ENCODE measurements around the gene SLFN11. TPM values are rescaled to one million over a fixed set of nuclear protein-coding genes. Genes with fewer than 3 reads are reported as not detected.
"Not testable (repeated sequence)": the region's sequence is repeated elsewhere in the genome, so short reads cannot be mapped to it uniquely, and the experiment has no call there.

Gene SLFN11
- total RNA-seq, 1 experiment from 2014 or later, result 22.8 TPM

DNA sequence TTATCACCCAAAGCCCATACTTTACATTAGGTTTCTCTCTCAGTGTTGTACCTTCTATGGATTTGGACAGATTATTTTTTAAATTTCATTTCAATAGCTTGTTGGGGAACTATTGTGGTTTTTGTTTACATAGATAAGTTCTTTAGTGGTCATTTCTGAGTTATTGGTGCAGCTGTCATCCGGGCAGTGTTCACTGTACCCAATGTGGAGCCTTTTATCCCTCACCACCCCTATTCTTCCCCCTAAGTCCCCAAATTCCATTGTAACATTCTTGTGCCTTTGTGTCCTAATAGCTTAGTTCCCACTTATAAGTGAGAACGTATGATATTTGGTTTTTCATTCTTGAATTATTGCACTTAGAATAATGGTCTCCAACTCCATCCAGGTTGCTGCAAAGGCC lies 57.5 kb downstream of the SLFN11 start:
- Histone ChIP-seq H3K27me3 (peaks cover 2% of the 10 kb centered on the region; the same call in 1 of the 2 replicates), H3K9me3 (no peaks in the 10 kb centered on the region; the same call in 1 of the 2 replicates), H3K36me3 (no peaks in the 10 kb centered on the region), H3K4me3 (no peak overlapping the region)
- DNase-seq, result no peak

DNA sequence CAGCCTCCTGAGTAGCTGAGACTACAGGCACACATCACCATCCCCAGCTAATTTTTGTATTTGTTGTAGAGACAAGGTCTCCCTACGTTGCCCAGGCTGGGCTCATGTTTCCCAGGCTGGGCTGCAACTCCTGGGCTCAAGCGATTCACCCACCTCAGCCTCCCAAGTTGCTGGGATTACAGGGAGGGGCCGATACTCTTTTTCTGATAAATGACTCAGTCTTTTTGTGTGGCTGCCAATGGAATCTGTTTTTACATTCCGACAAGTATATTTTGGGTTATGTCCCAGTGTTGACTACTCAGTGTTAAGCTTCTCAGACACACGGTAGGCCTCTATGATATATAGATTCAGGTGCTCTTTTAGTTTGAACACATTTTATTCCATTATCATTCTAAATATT lies 58.1 kb downstream of the SLFN11 start:
- peaks cover 2% of the 10 kb centered on the region; the same call in 1 of the 2 replicates for H3K27me3 ChIP-seq
- H3K36me3 ChIP-seq, result no peaks in the 10 kb centered on the region
- DNase-seq, result peak; percentile 81
- H3K4me3 ChIP-seq, result no peak overlapping the region
- H3K9me3 ChIP-seq, result no peaks in the 10 kb centered on the region; the same call in 1 of the 2 replicates

DNA sequence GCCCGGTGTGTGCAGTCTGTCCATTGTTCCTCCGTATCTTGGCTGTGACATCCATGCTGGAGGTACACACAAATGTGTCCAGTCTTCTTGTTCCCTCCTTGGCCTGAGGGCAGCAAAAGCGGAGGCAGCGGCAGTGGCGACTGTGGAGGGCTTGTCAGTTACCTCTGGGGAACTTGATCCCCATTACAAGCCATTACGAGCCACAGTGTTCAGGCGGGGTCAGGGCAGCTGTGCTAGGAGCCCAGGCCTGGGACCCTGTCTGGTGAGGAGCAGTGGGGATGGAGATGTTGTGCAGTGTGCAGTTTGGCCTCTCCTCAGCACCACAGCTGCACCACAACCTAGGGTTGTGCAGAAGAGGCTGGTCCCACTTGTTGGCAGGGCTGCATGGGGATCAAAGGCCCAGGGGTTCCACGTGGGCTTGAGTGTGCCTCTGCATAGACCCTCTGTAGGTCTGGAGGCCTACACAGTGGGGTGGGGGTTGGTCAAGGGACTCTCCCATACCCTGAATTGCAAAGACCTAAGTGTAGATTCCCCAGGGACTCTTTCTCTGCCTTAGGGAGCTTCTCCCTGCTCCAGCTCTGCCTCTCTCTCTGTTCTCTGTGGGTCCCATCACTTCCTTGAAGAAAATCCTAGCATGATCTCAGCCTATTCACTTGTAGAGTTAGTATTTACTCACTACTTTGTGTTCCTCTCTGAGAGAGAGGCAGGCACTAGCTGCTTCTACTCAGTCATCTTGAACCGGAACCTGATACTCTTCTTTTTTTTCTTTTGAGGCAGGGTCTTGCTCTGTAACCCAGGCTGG lies 58.8 kb downstream of the SLFN11 start:
- no peak for DNase-seq
- no peaks in the 10 kb centered on the region for H3K36me3 ChIP-seq
- H3K4me3 ChIP-seq, result no peak overlapping the region
- H3K9me3 ChIP-seq, result no peaks in the 10 kb centered on the region; the same call in 1 of the 2 replicates
- peaks cover 2% of the 10 kb centered on the region; the same call in 1 of the 2 replicates for H3K27me3 ChIP-seq

DNA sequence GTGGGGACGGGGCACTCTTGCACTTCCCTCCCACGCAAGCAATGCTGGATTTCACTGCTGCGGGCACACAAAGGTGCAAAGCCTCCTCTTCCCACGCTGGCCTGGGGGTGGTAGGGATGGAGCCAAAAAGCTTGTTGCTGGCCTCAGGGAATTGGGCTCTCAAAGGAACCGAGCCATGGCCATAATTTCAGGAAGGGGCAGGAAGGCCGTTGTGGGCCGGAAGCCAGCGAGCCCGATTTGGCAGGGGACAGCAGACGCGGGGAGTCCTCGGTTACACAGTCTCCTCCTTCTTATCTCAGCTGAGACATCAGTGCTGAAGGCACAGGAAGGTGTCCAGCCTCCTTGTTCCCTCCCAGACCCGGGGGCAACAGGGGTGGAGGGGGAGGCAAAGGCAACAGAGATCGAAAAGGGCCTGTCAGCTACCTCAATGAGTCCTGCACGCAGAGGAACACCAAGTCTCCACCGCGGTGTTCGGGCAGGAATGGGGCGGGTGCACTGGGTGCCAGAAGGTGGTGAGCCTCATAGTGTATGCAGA lies 59.5 kb downstream of the SLFN11 start:
- Histone ChIP-seq H3K9me3 (no peaks in the 10 kb centered on the region), H3K27me3 (peaks cover 2% of the 10 kb centered on the region; the same call in 1 of the 2 replicates), H3K4me3 (no peak overlapping the region), H3K36me3 (no peaks in the 10 kb centered on the region)
- no peak for DNase-seq

DNA sequence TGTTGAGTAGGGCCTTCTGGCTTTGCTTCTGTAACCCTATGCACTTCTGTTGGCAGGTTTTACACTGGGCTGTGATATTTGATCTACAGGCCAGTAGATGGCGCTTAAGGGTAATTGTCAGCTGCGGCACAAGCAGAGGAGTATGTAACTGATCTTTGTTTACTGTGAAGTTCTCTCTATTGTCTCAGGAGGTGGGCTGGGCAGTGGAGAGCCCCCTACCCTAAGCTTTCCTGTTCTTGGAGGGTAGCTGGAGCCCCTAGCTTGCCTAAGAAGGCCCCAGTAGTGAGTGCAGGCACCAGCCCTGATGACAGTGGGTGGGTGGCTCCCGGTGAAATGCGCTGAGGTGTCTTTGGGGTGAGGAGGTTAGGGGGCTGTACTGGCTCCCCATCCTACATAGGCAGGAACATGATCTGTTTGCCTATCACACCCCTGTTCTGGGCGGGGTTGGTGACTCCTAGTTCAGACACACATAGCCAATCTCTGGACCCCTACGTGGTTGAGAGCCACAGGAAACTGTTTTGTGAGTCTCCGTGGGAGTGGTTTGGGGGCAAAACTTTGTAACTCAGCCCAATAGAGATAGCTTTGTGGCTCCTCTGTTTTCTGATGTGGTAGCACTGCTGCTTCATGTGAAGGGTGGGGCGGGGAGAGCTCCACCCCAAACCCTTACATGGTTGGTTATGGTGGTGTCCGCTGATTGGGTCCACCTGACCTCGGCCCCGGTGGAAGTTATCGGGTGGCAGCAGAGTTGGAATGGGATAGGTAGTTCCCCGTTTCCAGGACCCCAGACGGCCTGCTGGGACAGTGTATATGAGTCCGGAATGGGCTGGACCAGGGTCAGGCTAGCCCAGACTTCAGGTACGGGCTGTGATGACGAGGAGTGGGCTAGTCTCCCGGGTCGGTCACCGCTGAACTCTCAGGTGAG lies 60.4 kb downstream of the SLFN11 start:
- Histone ChIP-seq H3K9me3 (no peaks in the 10 kb centered on the region), H3K36me3 (no peaks in the 10 kb centered on the region), H3K27me3 (no peaks in the 10 kb centered on the region), H3K4me3 (no peak overlapping the region)
- DNase-seq, result peak; percentile 34

DNA sequence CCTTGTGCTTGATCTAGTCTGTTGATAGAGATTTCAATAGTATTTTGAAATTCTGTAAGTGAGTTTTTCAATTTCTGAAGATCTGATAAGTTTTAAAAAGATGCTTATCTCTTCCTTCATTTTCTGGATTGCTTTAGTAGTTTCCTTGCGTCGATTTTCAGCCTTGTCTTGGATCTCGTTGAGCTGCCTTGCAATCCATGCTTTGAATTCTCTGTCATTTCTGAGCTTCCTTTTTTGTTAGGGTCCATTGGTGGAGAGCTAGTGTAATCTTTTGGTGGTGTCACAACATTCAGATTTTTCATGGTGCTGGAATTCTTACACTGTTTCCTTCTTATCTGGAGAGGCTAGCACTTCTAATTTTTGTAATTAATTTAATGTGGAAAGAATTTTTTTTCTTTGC lies 61.1 kb downstream of the SLFN11 start:
- H3K36me3 ChIP-seq, result no peaks in the 10 kb centered on the region
- no peak overlapping the region for H3K4me3 ChIP-seq
- 0 out of 2 replicates have a peak, but pooled peaks cover 2% of the 10 kb centered on the region for H3K27me3 ChIP-seq
- no peaks in the 10 kb centered on the region for H3K9me3 ChIP-seq
- no peak for DNase-seq

DNA sequence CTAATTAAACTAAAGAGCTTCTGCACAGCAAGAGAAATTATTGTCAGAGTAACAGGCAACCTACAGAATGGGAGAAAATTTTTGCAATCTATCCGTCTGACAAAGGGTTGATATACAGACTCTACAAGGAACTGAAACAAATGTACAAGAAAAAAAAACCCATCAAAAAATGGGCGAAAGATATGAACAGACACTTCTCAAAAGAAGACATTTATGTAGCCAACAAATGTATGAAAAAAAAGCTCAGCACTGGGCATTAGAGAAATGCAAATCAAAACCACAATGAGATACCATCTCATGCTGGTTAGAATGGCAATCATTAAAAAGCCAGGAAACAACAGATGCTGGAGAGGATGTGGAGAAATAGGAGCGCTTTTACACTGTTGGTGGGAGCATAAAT lies 64.1 kb downstream of the SLFN11 start:
- H3K4me3 ChIP-seq, DNase-seq: not testable (repeated sequence)

More for the DNA sequence above, 64.1 kb downstream of the SLFN11 start:
- H3K27me3 ChIP-seq, H3K36me3 ChIP-seq, H3K9me3 ChIP-seq: not testable (repeated sequence)

Other genes with a start within 250 kb of the SLFN11 start
- gene NLE1, start 231.3 kb downstream of the SLFN11 start, total RNA-seq (2014; rRNA removed; shearing (Covaris generic); ENCODE audit: low replicate concordance), result 25.6 and 71.4 TPM in 2 replicates
- not detected in 2 replicates for gene UNC45B, start 225.8 kb downstream of the SLFN11 start, total RNA-seq (2014; rRNA removed; shearing (Covaris generic); ENCODE audit: low replicate concordance)
- gene SLC35G3, start 179.2 kb downstream of the SLFN11 start, total RNA-seq (2014; rRNA removed; shearing (Covaris generic); ENCODE audit: low replicate concordance), result not detected in 2 replicates
- 4.0 and 11.0 TPM in 2 replicates for gene SLFN5, start 130.5 kb downstream of the SLFN11 start, total RNA-seq (2014; rRNA removed; shearing (Covaris generic); ENCODE audit: low replicate concordance)
- gene SLFN12, start 58.9 kb upstream of the SLFN11 start, total RNA-seq (2014; rRNA removed; shearing (Covaris generic); ENCODE audit: low replicate concordance), result 9.1 and 10.0 TPM in 2 replicates
- 0.67 and 3.3 TPM in 2 replicates for gene SLFN13, start 75.1 kb upstream of the SLFN11 start, total RNA-seq (2014; rRNA removed; shearing (Covaris generic); ENCODE audit: low replicate concordance)
- not detected in 2 replicates for gene SLFN12L, start 164.1 kb upstream of the SLFN11 start, total RNA-seq (2014; rRNA removed; shearing (Covaris generic); ENCODE audit: low replicate concordance)
- not detected in 2 replicates for gene SLFN14, start 187.2 kb upstream of the SLFN11 start, total RNA-seq (2014; rRNA removed; shearing (Covaris generic); ENCODE audit: low replicate concordance)
- gene PEX12, start 204.9 kb upstream of the SLFN11 start, total RNA-seq (2014; rRNA removed; shearing (Covaris generic); ENCODE audit: low replicate concordance), result 3.9 and 6.1 TPM in 2 replicates
- 52.9 and 65.0 TPM in 2 replicates for gene AP2B1, start 213.7 kb upstream of the SLFN11 start, total RNA-seq (2014; rRNA removed; shearing (Covaris generic); ENCODE audit: low replicate concordance)